Neural progenitor cell (in vitro differentiated cells): ENCODE results near the gene ODC1.

ENCODE experiments used
- EZH2 ChIP-seq: fragments of 200-600 bp; sonication (generic); IDR thresholded peaks from 2 replicates; pipeline ENCODE4 v1.6.1; 2017; ENCODE audit warnings: antibody characterized with exemption, mild to moderate bottlenecking, moderate library complexity
- TF ChIP-seq, protein P1 (sequence below): fragments of 200-600 bp; sonication (generic); IDR thresholded peaks from 2 replicates; pipeline ENCODE4 v1.5.1; 2017; ENCODE audit warnings: antibody characterized with exemption, mild to moderate bottlenecking

DNA sequence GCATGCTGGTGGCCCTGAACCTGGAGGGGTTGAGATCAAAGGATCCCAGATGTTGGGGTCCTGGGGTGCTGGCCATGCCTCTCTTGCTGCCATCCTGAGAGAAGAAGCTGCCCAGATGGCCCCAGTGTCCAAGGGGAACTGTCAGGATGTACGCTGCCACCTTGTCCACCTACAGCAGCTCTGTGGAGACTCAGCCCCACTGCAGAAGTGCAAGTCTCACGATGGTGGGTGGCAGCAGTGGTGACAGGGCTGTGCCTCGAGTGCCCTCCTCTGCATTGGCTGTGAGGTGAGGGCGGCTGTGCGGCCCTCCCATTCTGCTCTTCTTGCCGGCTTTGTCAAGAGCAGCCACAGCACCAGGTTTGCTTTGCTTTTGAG, 24.7 kb downstream of the ODC1 start:
- TF ChIP-seq, protein P1, sequence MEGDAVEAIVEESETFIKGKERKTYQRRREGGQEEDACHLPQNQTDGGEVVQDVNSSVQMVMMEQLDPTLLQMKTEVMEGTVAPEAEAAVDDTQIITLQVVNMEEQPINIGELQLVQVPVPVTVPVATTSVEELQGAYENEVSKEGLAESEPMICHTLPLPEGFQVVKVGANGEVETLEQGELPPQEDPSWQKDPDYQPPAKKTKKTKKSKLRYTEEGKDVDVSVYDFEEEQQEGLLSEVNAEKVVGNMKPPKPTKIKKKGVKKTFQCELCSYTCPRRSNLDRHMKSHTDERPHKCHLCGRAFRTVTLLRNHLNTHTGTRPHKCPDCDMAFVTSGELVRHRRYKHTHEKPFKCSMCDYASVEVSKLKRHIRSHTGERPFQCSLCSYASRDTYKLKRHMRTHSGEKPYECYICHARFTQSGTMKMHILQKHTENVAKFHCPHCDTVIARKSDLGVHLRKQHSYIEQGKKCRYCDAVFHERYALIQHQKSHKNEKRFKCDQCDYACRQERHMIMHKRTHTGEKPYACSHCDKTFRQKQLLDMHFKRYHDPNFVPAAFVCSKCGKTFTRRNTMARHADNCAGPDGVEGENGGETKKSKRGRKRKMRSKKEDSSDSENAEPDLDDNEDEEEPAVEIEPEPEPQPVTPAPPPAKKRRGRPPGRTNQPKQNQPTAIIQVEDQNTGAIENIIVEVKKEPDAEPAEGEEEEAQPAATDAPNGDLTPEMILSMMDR, result no peak
- no peak for TF ChIP-seq EZH2
